NCI-H345 (cell line): ENCODE measurements around the gene CXADR.
A peak's percentile ranks its signal among the peaks of the same experiment; 100 is the strongest.
"Not testable (repeated sequence)": the region's sequence is repeated elsewhere in the genome, so short reads cannot be mapped to it uniquely, and the experiment has no call there.

ENCODE experiments used
- DNase-seq: peaks from one replicate; lab custom pipeline; 2025; lab: John Stamatoyannopoulos, UW

CXADR gene

GRCh38 chr21:17502985-17503384 lies 9.9 kb upstream of the CXADR start:
- DNase-seq: peak; percentile 28

DNA sequence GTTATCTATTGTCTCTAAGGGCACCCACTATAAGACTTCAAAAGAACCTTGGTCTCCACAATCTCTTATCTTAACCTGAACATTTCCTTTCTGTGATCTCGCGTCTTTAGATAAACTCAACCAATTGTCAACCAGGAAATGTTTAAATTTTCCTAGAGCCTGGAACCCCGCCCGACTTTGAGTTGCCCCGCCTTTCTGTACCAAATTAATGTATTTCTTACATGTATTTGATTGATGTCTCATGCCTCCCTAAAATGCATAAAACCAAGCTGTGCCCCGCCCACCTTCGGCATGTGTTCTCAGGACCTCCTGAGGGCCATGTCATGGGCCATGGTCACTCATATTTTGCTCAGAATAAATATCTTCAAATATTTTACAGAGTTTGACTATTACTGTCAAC lies 5.9 kb upstream of the CXADR start:
- DNase-seq: no peak

- no peak for DNase-seq
Observed at GRCh38 chr21:17507591-17507990, 5.3 kb upstream of the CXADR start.

- DNase-seq: peak; percentile 58
Observed at GRCh38 chr21:17513214-17514123, 626 bp downstream of the CXADR start.

GRCh38 chr21:17514124-17514845 lies 1.4 kb downstream of the CXADR start:
- peak; percentile 46 for DNase-seq

- not testable (repeated sequence) for DNase-seq
Observed at GRCh38 chr21:17517008-17517407, 4.2 kb downstream of the CXADR start.

- no peak for DNase-seq
Observed at GRCh38 chr21:17519208-17519738, 6.4 kb downstream of the CXADR start.

GRCh38 chr21:17519965-17520609 lies 7.2 kb downstream of the CXADR start:
- DNase-seq: no peak

DNA sequence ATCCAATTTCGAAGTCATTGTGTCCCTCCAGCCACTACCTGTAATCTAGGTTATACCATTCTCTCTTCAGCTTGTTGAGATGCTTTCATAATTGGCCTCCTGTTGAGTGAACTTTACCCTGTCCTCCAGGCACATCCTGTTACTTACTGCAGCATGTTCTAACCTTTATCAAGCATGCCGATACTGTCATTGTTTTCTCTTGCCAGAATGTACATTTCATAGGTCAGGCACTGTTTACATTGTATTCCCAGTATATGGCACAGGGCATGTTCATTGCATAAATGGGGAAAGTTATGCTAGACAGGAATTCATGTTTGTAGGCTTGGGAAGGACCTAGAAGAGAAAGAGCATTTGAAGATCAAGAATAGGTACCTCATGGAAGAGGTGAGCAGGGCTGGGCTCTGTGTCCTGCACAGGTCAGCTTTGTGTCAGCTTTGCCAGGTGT lies 10.2 kb downstream of the CXADR start:
- DNase-seq: no peak

DNA sequence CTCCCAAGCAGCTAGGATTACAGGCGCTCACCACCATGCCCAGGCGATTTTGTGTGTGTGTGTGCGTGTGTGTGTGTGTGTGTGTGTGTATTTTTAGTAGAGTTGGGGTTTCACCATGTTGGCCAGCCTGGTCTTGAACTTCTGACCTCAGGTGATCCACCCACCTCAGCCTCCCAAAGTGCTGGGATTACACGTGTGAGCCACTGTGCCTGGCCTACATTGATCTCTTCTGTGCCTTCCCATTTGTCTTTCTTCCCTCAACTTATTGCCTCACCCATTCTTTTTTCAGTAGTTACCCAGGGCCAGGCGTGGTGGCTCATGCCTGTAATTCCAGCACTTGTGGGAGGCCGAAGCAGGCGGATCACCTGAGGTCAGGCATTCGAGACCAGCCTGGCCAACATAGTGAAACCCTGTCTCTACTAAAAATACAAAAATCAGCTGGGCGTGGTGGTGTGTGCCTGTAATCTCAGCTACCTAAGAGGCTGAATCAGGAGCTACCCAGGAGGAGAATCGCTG lies 11.2 kb downstream of the CXADR start:
- not testable (repeated sequence) for DNase-seq

DNA sequence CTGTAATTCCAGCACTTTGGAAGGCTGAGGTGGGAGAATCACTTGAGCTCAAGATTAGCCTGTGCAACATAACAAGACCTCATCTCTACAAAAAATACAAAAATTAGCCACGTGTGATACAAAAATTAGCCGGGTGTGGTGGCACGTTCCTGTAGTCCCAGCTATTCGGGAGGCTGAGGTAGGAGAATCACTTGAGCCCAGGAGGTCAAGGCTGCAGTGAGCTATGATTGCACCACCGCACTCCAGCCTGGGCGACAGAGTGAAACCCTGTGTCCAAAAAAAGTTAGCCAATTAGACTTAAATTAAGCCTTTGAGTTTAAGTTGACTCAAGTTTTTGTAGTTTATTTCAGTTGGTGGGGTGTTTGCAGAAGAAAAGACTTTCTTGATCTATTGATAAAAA lies 11.8 kb downstream of the CXADR start:
- no peak for DNase-seq

DNA sequence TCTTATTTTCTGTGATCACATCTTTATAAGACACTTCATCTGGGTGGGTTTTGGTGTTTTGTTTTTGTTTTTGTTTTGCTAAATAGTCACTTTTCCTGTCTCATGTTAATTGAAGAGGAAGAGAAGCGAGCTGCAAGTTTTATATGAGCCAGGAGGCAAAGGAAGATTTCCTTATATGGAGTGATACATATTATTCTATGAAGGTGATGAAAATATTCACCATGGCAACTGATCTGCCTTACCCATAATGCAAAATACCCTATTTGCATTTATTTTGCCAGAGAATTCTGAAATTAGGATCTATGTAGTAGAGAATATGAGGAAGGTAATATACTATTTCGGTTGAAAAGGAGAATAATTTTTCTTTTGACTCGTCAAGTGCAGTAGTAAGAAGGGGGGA lies 13.9 kb downstream of the CXADR start:
- DNase-seq: no peak

- DNase-seq: no peak
Observed at GRCh38 chr21:17527240-17527639, 14.4 kb downstream of the CXADR start.

DNA sequence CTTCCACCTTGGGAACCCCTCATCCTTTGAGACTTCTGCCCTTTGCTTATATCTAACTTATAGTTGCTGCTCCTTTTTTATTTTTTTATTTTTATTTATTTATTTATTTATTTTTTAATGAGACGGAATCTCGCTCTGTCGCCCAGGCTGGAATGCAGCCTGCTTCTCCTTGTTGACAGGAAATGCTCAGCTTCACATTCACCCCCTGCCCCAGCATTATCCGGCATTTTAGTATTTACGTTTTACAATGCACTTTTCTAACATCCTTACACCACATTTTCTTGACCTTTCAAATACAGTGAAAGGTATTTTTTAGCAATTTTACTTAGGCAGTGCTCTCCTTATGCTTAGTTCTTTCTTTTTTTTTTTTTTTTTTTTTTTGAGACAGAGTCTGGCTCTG lies 14.9 kb downstream of the CXADR start:
- DNase-seq: no peak

- DNase-seq: no peak
Observed at GRCh38 chr21:17529648-17530047, 16.8 kb downstream of the CXADR start.

DNA sequence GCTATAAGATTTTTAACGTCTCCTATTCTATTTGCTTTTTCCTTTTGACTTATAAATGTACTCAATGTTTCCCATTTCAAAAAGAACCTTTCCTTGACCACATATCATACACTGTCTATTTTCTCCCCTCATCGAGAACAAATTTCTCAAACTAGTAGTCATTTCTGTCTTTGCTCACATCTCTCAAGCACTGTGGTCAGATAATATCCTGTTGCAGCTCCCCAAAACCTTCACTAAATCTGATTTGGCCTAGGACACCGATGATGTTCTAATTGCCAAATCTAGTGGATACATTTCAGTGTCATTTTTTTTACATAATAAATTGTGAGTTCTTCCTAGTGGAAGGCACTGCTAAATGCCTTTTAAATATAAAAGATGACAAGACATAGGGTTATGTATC lies 19.4 kb downstream of the CXADR start:
- no peak for DNase-seq

GRCh38 chr21:17536381-17536780 lies 23.5 kb downstream of the CXADR start:
- no peak for DNase-seq

DNA sequence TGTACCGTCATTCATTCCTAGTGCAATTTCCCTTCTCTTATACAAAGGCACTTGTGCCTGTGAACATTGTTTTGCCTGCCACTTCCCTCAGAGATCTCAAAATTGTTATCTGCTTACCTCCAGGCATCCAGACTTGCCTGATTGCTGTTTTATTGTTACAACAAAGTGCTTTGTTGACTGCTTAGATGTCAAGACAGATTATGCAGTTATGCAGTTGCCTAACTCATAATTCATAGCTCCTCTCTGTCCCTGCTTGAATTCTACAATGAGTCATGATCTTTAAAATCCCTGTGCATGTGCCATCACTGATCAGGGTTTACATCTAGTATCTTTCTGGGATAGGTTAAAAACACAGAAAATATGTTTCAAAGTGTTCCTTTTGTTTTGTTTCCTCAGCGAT lies 24.5 kb downstream of the CXADR start:
- no peak for DNase-seq

DNA sequence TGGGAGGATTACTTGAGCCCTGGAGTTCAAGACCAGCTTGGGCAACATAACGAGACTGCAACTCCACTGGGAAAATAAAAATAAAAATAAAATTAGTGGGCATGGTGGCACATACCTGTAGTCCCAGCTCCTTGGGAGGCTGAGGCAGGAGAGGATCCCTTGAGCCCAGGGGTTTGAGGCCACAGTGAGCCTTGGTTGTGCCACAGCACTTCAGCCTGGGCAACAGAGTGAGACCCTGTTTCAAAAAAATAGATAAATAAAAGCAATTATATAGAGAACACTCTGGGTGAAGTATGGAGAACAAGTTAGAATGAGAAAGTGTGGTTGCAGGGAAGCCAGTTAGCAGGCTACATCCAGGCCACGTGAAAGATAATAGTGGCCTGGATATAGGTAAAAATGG lies 25.7 kb downstream of the CXADR start:
- no peak for DNase-seq

- no peak for DNase-seq
Observed at GRCh38 chr21:17539323-17539722, 26.5 kb downstream of the CXADR start.

DNA sequence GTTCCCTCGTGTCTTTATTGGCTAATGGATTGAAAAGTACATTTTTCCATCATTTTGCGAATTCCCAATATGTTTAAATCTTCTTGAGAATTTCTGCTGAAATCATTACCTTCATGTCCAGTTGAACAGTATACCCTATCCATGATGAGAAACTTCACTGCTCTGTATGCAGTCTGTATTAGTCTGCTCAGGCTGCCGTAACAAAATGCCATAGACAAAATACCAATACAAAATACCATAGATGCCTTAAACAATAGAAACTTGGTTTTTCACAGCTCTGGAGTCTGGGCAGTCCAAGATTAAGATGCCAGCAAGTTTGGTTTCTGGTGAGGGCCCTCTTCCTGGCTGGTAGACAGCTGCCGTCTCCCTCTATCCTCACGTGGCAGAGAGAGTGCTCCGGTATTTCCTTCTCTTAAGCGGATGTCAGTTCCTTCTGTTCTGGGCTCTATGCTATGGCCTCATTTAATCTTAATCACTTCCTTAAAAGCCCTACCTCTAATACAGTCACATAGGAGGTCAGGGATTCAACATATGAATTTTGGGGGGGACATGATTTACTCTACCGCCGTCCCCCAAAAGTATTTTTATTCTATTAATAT lies 27.0 kb downstream of the CXADR start:
- DNase-seq: no peak

DNA sequence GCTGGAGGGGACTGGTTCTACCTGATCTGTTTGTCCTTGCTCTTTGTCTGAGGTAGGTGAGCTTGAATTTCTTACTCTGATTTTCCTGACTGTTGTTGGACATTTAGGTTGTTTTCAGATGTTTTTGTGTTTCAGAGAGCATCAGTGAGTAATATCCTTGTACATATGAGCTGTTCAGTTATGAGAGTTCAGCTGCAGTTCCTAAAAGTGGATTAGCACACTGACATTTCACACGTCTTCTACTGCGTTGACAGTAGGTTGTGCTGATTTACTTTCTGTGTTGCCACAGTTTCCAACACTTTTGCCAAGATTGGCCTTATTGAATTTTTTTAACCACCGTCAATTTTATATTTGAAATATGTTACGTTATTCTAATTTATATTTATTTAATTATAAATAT lies 27.7 kb downstream of the CXADR start:
- no peak for DNase-seq
